T-helper 17 cell (primary cell): ENCODE results near the gene NPIPA5. TPM values are rescaled to one million over a fixed set of nuclear protein-coding genes. Genes with fewer than 3 reads are reported as not detected.

Experiments used
- total RNA-seq, 4 donors: library from RNA in 2 of 4; stranded (reverse) in 2 of 4; gene quantifications; one replicate each; pipeline ENCODE4 v1.2.3 and lab custom pipeline; 2022 to 2026

Gene NPIPA5
- total RNA-seq, 2 donors from 2014 or later, result 12.3 to 13.9 TPM

Other genes with a start within 250 kb of the NPIPA5 start
- gene MPV17L, start 17.5 kb upstream of the NPIPA5 start, total RNA-seq, result not detected
- 1 to 10 TPM; 1.8 to 3.0 TPM for gene BMERB1, start 56.3 kb upstream of the NPIPA5 start, total RNA-seq